K562 (cell line): ENCODE data around the gene CCDC158. TPM values are rescaled to one million over a fixed set of nuclear protein-coding genes. Genes with fewer than 3 reads are reported as not detected.

Experiments
- ATAC-seq: fragments of 200-7000 bp; cut with Tn5 transposase; 3 replicates; pipeline ENCODE4 v1.9.1; 2020; ENCODE audit warnings: moderate library complexity
- BruUV-seq: library from RNA; stranded (reverse); fragments of 400-500 nt; replicated peaks from 2 replicates; lab custom pipeline; 2021; lab: Mats Ljungman, UMichigan
- CTCF ChIA-PET: fragments of 300-600 bp; formaldehyde crosslinking; extraction: SDS; loops from one replicate; lab custom pipeline; 2021; ENCODE audit warnings: low intra/inter-chr PET ratio; lab: Yijun Ruan, JAX
- POLR2A ChIA-PET: fragments of 300-600, 350-650 bp; sonication (Branson Sonifier 250); formaldehyde crosslinking; extraction: SDS; loops from one replicate; lab custom pipeline; 2021; ENCODE audit warnings: antibody characterized with exemption, inconsistent platforms; lab: Yijun Ruan, JAX
- DNase-seq, 4 experiments: peaks; one replicate each; pipeline versions ENCODE4 v3.0.0 to v3.0.0-alpha.2; 2011 to 2018; ENCODE audit warnings: low spot score in 3 of 4, mixed read lengths in 3 of 4; ENCODE audit errors: extremely low read depth in 1 of 4
- FAIRE-seq: peaks from 2 replicates; lab custom pipeline; 2011; peaks lifted over from hg19 to GRCh38; lab: Jason Lieb, UNC
- H2AFZ ChIP-seq: 2 replicates; pipeline ENCODE4 v1.6.0; 2011; ENCODE audit warnings: low read depth, low read length, control low read depth, inconsistent platforms
- H3K27ac ChIP-seq: fragments of 200-600 bp; 3 replicates; pipeline ENCODE4 v1.8.0; 2011; ENCODE audit warnings: low read depth, mild to moderate bottlenecking, control low read depth, inconsistent platforms, low read length, moderate library complexity, mixed read lengths; ENCODE audit errors: extremely low read depth
- H3K27me3 ChIP-seq, 2 experiments: fragments of 300-600 bp in 1 of 2; 2 replicates in 1 of 2; 3 replicates in 1 of 2; pipeline versions ENCODE4 v1.6.0 to v1.8.0; 2011; ENCODE audit warnings: inconsistent platforms in 2 of 2, low read length in 2 of 2, mild to moderate bottlenecking in 1 of 2, mixed read lengths in 1 of 2, moderate library complexity in 1 of 2; ENCODE audit not compliant: control insufficient read depth in 2 of 2, insufficient read depth in 2 of 2
- H3K36me3 ChIP-seq: fragments of 300-600 bp; 3 replicates; pipeline ENCODE4 v1.8.0; 2011; ENCODE audit warnings: mild to moderate bottlenecking, low read length, inconsistent platforms; ENCODE audit not compliant: control insufficient read depth, insufficient read depth
- H3K4me1 ChIP-seq, 2 experiments: fragments of 200-600 bp in 1 of 2; replicated peaks in 1 of 2; 2 replicates in 1 of 2; 3 replicates in 1 of 2; pipeline versions ENCODE4 v1.5.1 to v1.8.0; 2011; ENCODE audit warnings: inconsistent platforms in 2 of 2, low read length in 2 of 2, mild to moderate bottlenecking in 1 of 2, mixed read lengths in 1 of 2, moderate library complexity in 1 of 2; ENCODE audit not compliant: control insufficient read depth in 2 of 2, insufficient read depth in 2 of 2
- H3K4me2 ChIP-seq: 2 replicates; pipeline ENCODE4 v1.6.1; 2011; ENCODE audit warnings: low read length, control low read depth, inconsistent platforms, mixed read lengths; ENCODE audit not compliant: insufficient read depth
- H3K4me3 ChIP-seq: fragments of 200-600 bp; sonication (generic), shearing (Covaris generic); 2 replicates; pipeline ENCODE4 v1.5.1; 2016; ENCODE audit warnings: control low read depth, inconsistent platforms
- H3K79me2 ChIP-seq: fragments of 200-600 bp; 3 replicates; pipeline ENCODE4 v1.8.0; 2011; ENCODE audit warnings: low read length, inconsistent platforms; ENCODE audit not compliant: control insufficient read depth, insufficient read depth
- H3K9ac ChIP-seq, 2 experiments: 2 replicates each; pipeline versions ENCODE4 v1.6.0 to v1.6.1; 2011; ENCODE audit warnings: low read depth in 2 of 2, low read length in 2 of 2, control low read depth in 1 of 2, inconsistent platforms in 1 of 2, mild to moderate bottlenecking in 1 of 2, mixed read lengths in 1 of 2; ENCODE audit not compliant: insufficient read depth in 1 of 2
- H3K9me1 ChIP-seq: one replicate; pipeline ENCODE4 v1.6.0; 2011; ENCODE audit warnings: inconsistent platforms, mild to moderate bottlenecking, low read length, moderate library complexity; ENCODE audit not compliant: control insufficient read depth, insufficient read depth
- H3K9me3 ChIP-seq: replicated peaks from 2 replicates; pipeline ENCODE4 v1.5.1; 2011; ENCODE audit warnings: low read depth, low read length, inconsistent platforms; ENCODE audit not compliant: control insufficient read depth, insufficient read depth
- H4K20me1 ChIP-seq: replicated peaks from 2 replicates; pipeline ENCODE4 v1.6.1; 2011; ENCODE audit warnings: low read length, inconsistent platforms, mixed read lengths; ENCODE audit not compliant: control insufficient read depth, insufficient read depth
- C11orf30 ChIP-seq: fragments of 450-650 bp; IDR thresholded peaks from 2 replicates; pipeline ENCODE4 v1.6.1; 2016; ENCODE audit warnings: low read depth, mild to moderate bottlenecking
- LEF1 ChIP-seq: fragments of 450-650 bp; IDR thresholded peaks from 2 replicates; pipeline ENCODE4 v1.6.1; 2016; ENCODE audit warnings: mild to moderate bottlenecking
- MAFF ChIP-seq: IDR thresholded peaks from 2 replicates; pipeline ENCODE4 v1.6.1; 2012; ENCODE audit warnings: low read length, improper control_type of control experiment
- MAFG ChIP-seq: fragments of 450-650 bp; conservative IDR thresholded peaks from 2 replicates; pipeline ENCODE4 v1.6.1; 2016; ENCODE audit warnings: missing genetic modification characterization, missing compliant biosample characterization
- MAFK ChIP-seq: IDR thresholded peaks from 2 replicates; pipeline ENCODE4 v1.6.1; 2011; ENCODE audit warnings: low read length, improper control_type of control experiment
- ZNF316 ChIP-seq: fragments of 450-650 bp; IDR thresholded peaks from 2 replicates; pipeline ENCODE4 v1.6.1; 2016
- ZNF589 ChIP-seq: fragments of 200-800 bp; sonication (Bioruptor generic); IDR thresholded peaks from 2 replicates; pipeline ENCODE4 v1.6.1; 2016; ENCODE audit warnings: low read depth, missing genetic modification characterization, missing compliant biosample characterization
- WGBS: fragments of 100-300 bp; shearing (Covaris generic); methylation state at CpG from one replicate; pipeline ENCODE4 v1.1.6; 2016; ENCODE audit warnings: low coverage, mixed read lengths; ENCODE audit not compliant: insufficient coverage; ENCODE audit errors: missing lambda C conversion rate; 5-methylcytosine and 5-hydroxymethylcytosine counted together
- in situ Hi-C: fragments of 300-500 bp; cut with MboI; formaldehyde crosslinking; loops from 4 replicates; pipeline ENCODE4 v1.15.0; 2018; ENCODE audit warnings: inconsistent platforms, mixed read lengths
- intact Hi-C: fragments of 100-400 bp; cut with micrococcal nuclease; formaldehyde crosslinking; loops from 2 replicates; pipeline ENCODE4 v1.14.2; 2022
- polyA plus RNA-seq, 8 experiments: library from polyadenylated mRNA; depleted of rRNA in 4 of 8; stranded (reverse) in 5 of 8; unstranded in 3 of 8; fragments of >200 nt; fragmentation: Nextera tagmentation in 2 of 8; fragmentation: Illumina TruSeq in 1 of 8; extraction: Ambion mirVana in 2 of 8; extraction: Trizol in 1 of 8; gene quantifications; 2 replicates each; pipeline versions ENCODE4 v1.2.1 to v1.2.3, GENCODE V29; 2011 to 2014; ENCODE audit warnings: inconsistent platforms in 1 of 8, missing spikeins in 1 of 8
- total RNA-seq, 7 experiments: library from RNA; depleted of rRNA in 6 of 7; stranded (reverse); fragments of >200 nt in 6 of 7; fragmentation: Illumina TruSeq in 2 of 7; extraction: Trizol in 2 of 7; gene quantifications; 2 replicates each; pipeline versions ENCODE4 v1.2.1 to v1.2.3, GENCODE V29; 2011 to 2021; ENCODE audit warnings: low replicate concordance in 1 of 7

The CCDC158 gene
- total and polyA plus RNA-seq, 9 of the 15 experiments (the other 6 are each of a cell fraction or from before 2014, with no cell fraction given): not detected

DNA sequence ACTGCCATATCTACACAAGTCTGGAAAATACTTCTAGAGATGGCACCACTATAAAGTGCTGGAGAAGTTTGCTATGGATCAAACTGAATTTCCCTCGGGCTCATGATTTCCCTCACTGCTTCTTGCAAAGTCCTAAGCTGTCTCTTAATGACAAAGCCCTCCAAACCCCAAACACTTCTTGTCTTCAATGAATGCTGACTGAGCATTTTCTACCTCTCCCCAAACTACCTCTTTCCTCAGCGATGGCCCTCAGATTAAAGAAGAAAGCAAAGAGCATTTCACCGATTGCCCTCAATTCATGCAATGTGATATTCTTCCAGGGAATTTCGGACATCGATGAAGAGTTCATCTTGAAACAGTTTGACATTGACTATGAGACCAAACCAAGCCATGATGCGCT lies 149.7 kb downstream of the CCDC158 start:
- no peak for ATAC-seq
- no peaks in the 10 kb centered on the region for H3K27me3 ChIP-seq
- intact Hi-C loops (no loop called here), in situ Hi-C loops (no loop called here)
- no peaks in the 10 kb centered on the region for H3K9me3 ChIP-seq
- BruUV-seq: no TSS peak
- 43% methylated on average over 6 of the region's 6 CpGs for WGBS
- H3K4me1 ChIP-seq: no peaks in the 10 kb centered on the region; a peak in 1 of 5 replicates
- no peaks in the 10 kb centered on the region for H4K20me1 ChIP-seq
- H2AFZ ChIP-seq: peak overlapping the region; percentile 24; the same call in 1 of the 2 replicates
- POLR2A ChIA-PET: interaction anchor here (0.6 to 1.2 kb wide), 3 partner anchors 30 to 58 kb away, joined by 3 read pairs; partner anchors contain the start of gene SCARB2
- H3K4me3 ChIP-seq: no peak overlapping the region
- no peak overlapping the region for H3K9ac ChIP-seq
- DNase-seq: no peak
- CTCF ChIA-PET: no interaction called here
- peak; percentile 88 for TF ChIP-seq MAFG
- peak; percentile 92 for TF ChIP-seq C11orf30
- no peak for TF ChIP-seq ZNF589 (CRISPR knock-in tag)
- TF ChIP-seq MAFK: peak; percentile 92
- TF ChIP-seq MAFF: peak; percentile 92
- peak; percentile 96 for TF ChIP-seq ZNF316
- no peak for TF ChIP-seq LEF1
- H3K4me2 ChIP-seq: no peak overlapping the region
- no peaks in the 10 kb centered on the region for H3K79me2 ChIP-seq
- H3K36me3 ChIP-seq: no peaks in the 10 kb centered on the region; the same call in 2 of the 3 replicates
- no peak overlapping the region for H3K27ac ChIP-seq
- H3K9me1 ChIP-seq: no peaks in the 10 kb centered on the region
- no peak for FAIRE-seq
